PC-9 (cell line): ENCODE measurements around the gene SNRNP35.

Experiments used
- CTCF ChIP-seq: fragments of 200-600 bp; sonication (generic); conservative IDR thresholded peaks from 2 replicates; pipeline ENCODE4 v1.6.1; 2017; ENCODE audit warnings: mixed run types, antibody characterized with exemption, mild to moderate bottlenecking, moderate library complexity
- EZH2 ChIP-seq: fragments of 200-600 bp; sonication (generic); IDR thresholded peaks from 2 replicates; pipeline ENCODE4 v1.8.0; 2017; ENCODE audit warnings: antibody characterized with exemption, low read depth

GRCh38 chr12:123478762-123479161 is 20.8 kb downstream of the SNRNP35 start:
- TF ChIP-seq CTCF (no peak), EZH2 (no peak)
